Heart left ventricle (tissue), 16 donors: ENCODE results near the gene SEPTIN5. TPM values are rescaled to one million over a fixed set of nuclear protein-coding genes. Genes with fewer than 3 reads are reported as not detected.
A peak's percentile ranks its signal among the peaks of the same experiment; 100 is the strongest.

Experiments
- ATAC-seq, 4 donors: fragments of 200-7000 bp; cut with Tn5 transposase; one replicate each; pipeline ENCODE4 v1.9.1; 2020 to 2022; ENCODE audit warnings: moderate library complexity in 4 of 4, mild to moderate bottlenecking in 3 of 4, moderate number of reproducible peaks in 1 of 4
- DNase-seq, 5 donors: peaks; one replicate each; pipeline ENCODE4 v3.0.0-alpha.2; 2020
- H3K27ac ChIP-seq, 12 donors: fragments of 200-600 bp; sonication (generic) in 4 of 12; one replicate each; pipeline versions ENCODE4 v1.5.0 to v1.8.0; 2016 to 2022; ENCODE audit warnings: mild to moderate bottlenecking in 2 of 12
- H3K27me3 ChIP-seq, 9 donors: fragments of 200-600 bp; sonication (generic) in 2 of 9; one replicate each; pipeline versions ENCODE4 v1.5.1 to v1.8.0; 2016 to 2022; ENCODE audit warnings: mild to moderate bottlenecking in 3 of 9
- H3K36me3 ChIP-seq, 9 donors: fragments of 200-600 bp; sonication (generic) in 2 of 9; one replicate each; pipeline versions ENCODE4 v1.5.0 to v1.8.0; 2018 to 2022; ENCODE audit warnings: mild to moderate bottlenecking in 2 of 9
- H3K4me1 ChIP-seq, 12 donors: fragments of 200-600 bp; sonication (generic) in 4 of 12; one replicate each; pipeline versions ENCODE4 v1.5.0 to v1.8.0; 2016 to 2022; ENCODE audit warnings: mild to moderate bottlenecking in 3 of 12
- H3K4me3 ChIP-seq, 12 donors: fragments of 200-600 bp; sonication (generic) in 4 of 12; one replicate each; pipeline versions ENCODE4 v1.5.0 to v1.8.0; 2017 to 2022; ENCODE audit warnings: mild to moderate bottlenecking in 9 of 12, moderate library complexity in 4 of 12
- H3K9me3 ChIP-seq, 12 donors: fragments of 200-600 bp; sonication (generic) in 4 of 12; one replicate each; pipeline versions ENCODE4 v1.5.0 to v1.8.0; 2016 to 2022; ENCODE audit warnings: mild to moderate bottlenecking in 1 of 12
- POLR2A ChIP-seq, 2 donors: fragments of 450-650 bp; IDR thresholded peaks; one replicate each; pipeline ENCODE4 v1.6.1; 2017; ENCODE audit warnings: antibody characterized with exemption in 2 of 2, mild to moderate bottlenecking in 2 of 2, moderate library complexity in 2 of 2
- WGBS, 4 donors: extraction: QIAGEN DNeasy Blood & Tissue Kit in 2 of 4; methylation state at CpG; one replicate each; pipeline versions ENCODE4 v1.1.5 to v1.1.7; 2013 to 2018; 5-methylcytosine and 5-hydroxymethylcytosine counted together
- intact Hi-C, 10 donors: fragments of 100-400 bp; cut with DNase I; formaldehyde crosslinking; loops; one replicate each; pipeline versions ENCODE4 v1.11.1 to v1.14.2; 2022
- long read RNA-seq, 3 donors: library from polyadenylated mRNA; unstranded; transcript quantifications; one replicate each; pipeline ENCODE4 v2.0.0, GENCODE V29; 2020 to 2021
- polyA plus RNA-seq, 2 donors: library from polyadenylated mRNA; stranded (reverse); fragments of 200-250 nt; gene quantifications; one replicate each; pipeline ENCODE4 v1.2.3, GENCODE V29; 2013
- total RNA-seq, 9 donors: library from RNA; depleted of rRNA in 2 of 9; stranded (reverse); fragments of >200 nt in 2 of 9; fragmentation: NEBNext Ultra II Directional in 3 of 9; extraction: Animal tissue kit (Norgen Biotek cat#: 25700) in 3 of 9; gene quantifications; one replicate each; pipeline versions ENCODE4 v1.1.0 to v1.2.4, GENCODE V29; 2016 to 2023
- TF ChIP-seq, protein P1 (sequence below), 12 donors: fragments of 200-600 bp; sonication (generic) in 4 of 12; IDR thresholded peaks; one replicate each; pipeline versions ENCODE4 v1.5.0 to v1.8.0; 2018 to 2022; ENCODE audit warnings: antibody characterized with exemption in 12 of 12, mild to moderate bottlenecking in 5 of 12
- donor health status: ischemic (EF 13 %, LVEDD 7.1; RV severe dilation, severe dysfunction).
- donor health status: healthy with polysubstance abuse.
- donor health status: DM: no; HTN: yes; CAD: no.
- donor health status: DM: no; HTN: no; CAD: no.
- donor health status: ischemic (EF 25% LVEDD 6.9; RV normal size, moderate dysfunction).
- donor health status: ischemic (EF 25% LVEDD 5.7; RV mildly dilated, moderate dysfunction).
- donor health status: healthy.
- donor health status: DM: yes; HTN: yes; CAD: no.
- donor health status: ischemic (EF 35%, LVEDD 5.7; RV mildly dilated, moderate dysfunction).
- donor health status: nonischemic (EF 11% LVEDD 7.7; RV severe dilation, severe dysfunction).
- donor health status: DM: yes; HTN: yes; CAD: no.
- donor health status: PGD.
- donor health status: ischemic (EF 29% LVEDD 5.4; RV normal size, mild dysfunction).
- donor health status: nonischemic (EF 23%, LVEDD 6.1; RV moderate dilation, normal function).

The SEPTIN5 gene
- 100 to 1,000 TPM in 7 of 9 donors, 10 to 100 TPM in 2; 88.3 to 272 (median 156) TPM for total RNA-seq
- 100 to 1,000 TPM in 1 of 2 donors, 10 to 100 TPM in 1; 75.7 to 127 TPM for polyA plus RNA-seq
- long read RNA-seq, donor 1, transcript SEPT5-201 (11 exons, 1,588 nt), result major isoform, 235 of 369 reads
- long read RNA-seq, donor 1, transcript SEPT5-208 (11 exons, 2,241 nt), result minor isoform, 9 of 369 reads
- long read RNA-seq, donor 1, partial matches to known transcripts, result 89 of 369 reads
- long read RNA-seq, donor 1, other reads (novel, unspliced or antisense), result 36 of 369 reads
- long read RNA-seq, donor 2, transcript SEPT5-201 (11 exons, 1,588 nt), result major isoform, 697 of 797 reads
- long read RNA-seq, donor 2, transcript SEPT5-208 (11 exons, 2,241 nt), result minor isoform, 35 of 797 reads
- long read RNA-seq, donor 2, partial matches to known transcripts, result 15 of 797 reads
- long read RNA-seq, donor 2, other reads (novel, unspliced or antisense), result 50 of 797 reads
- long read RNA-seq, donor 3, transcript SEPT5-201 (11 exons, 1,588 nt), result major isoform, 147 of 189 reads
- long read RNA-seq, donor 3, partial matches to known transcripts, result 23 of 189 reads
- long read RNA-seq, donor 3, other reads (novel, unspliced or antisense), result 15 of 189 reads

DNA sequence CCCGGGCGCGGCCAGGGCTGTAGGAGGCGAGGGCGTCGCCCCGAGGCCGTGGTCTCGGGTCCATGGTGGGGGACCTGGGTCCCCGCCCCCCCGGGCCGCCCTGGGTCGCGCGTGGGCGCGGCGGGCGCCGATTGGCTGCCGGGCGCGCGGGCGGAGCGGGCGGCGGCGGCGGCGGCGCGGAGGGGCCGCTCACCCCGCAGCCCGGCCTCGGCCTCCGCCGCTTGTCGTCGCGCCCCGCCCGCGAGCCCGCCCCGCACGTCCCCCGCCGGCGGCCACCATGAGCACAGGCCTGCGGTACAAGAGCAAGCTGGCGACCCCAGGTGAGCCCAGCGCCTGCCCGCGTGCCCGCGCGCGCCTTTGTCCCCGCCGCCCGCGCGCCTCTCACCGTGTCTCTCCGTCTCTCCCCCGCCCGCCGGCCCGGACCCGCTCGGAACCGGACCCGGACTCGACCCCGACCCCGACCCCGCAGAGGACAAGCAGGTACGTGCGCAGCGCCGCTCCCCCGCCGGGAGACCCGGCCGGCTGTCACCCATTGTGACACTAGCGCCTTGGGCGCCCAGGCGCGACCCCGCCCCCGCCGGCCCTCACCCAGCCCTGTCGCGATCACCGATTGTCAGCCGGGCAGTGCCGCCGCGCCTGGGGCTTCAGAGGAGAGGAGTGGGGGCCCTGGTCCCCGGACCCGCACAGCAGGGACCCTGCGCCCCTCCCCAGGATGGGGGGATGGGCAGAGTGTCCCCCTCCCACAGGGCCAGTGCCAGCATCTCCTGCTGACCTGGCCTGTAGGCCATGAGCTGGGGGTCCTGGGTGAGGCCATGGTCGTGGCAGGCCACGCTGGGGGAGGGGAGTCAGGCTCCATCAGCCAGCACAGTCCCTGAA is at the start of gene SEPTIN5:
TSS of gene SEPTIN5 (plus strand) at position 192 of the 876 bp plus-strand sequence. CDS start at position 278, 86 bp downstream.
- no peaks in the 10 kb centered on the region for H3K36me3 ChIP-seq
- no peaks in the 10 kb centered on the region for H3K9me3 ChIP-seq
- peaks cover 0 to 59% (median 22%) of the 10 kb centered on the region in 12 donors for H3K4me1 ChIP-seq
- H3K27ac ChIP-seq, result peak within 1 kb of the TSS in 4 of 12 donors; percentile 13 to 69 (median 39)
- intact Hi-C loops, result loop anchor here in 6 of 10 donors (1.0 to 10.0 kb wide), 7 partner anchors 32 to 420 kb away; partner anchors contain the start of genes CDC45 (in 1 of the 6), CLTCL1 (in 1 of the 6) and UFD1 (in 1 of the 6)
- peaks cover 0 to 37% (median under 1%) of the 10 kb centered on the region in 9 donors for H3K27me3 ChIP-seq
- peak in 4 of 5 donors; percentile 29 to 65 (median 43) for DNase-seq
- 1 to 13% (median 2%) methylated on average over 5 to 106 of the region's 106 CpGs for WGBS, 4 donors
- no peak for TF ChIP-seq POLR2A (IDR thresholded peaks at IDR 0.05)
- TF ChIP-seq, protein P1, sequence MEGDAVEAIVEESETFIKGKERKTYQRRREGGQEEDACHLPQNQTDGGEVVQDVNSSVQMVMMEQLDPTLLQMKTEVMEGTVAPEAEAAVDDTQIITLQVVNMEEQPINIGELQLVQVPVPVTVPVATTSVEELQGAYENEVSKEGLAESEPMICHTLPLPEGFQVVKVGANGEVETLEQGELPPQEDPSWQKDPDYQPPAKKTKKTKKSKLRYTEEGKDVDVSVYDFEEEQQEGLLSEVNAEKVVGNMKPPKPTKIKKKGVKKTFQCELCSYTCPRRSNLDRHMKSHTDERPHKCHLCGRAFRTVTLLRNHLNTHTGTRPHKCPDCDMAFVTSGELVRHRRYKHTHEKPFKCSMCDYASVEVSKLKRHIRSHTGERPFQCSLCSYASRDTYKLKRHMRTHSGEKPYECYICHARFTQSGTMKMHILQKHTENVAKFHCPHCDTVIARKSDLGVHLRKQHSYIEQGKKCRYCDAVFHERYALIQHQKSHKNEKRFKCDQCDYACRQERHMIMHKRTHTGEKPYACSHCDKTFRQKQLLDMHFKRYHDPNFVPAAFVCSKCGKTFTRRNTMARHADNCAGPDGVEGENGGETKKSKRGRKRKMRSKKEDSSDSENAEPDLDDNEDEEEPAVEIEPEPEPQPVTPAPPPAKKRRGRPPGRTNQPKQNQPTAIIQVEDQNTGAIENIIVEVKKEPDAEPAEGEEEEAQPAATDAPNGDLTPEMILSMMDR (IDR thresholded peaks at IDR 0.05), result no peak
- peak within 1 kb of the TSS; percentile 33 to 83 (median 64) for H3K4me3 ChIP-seq
- ATAC-seq, result no peak

DNA sequence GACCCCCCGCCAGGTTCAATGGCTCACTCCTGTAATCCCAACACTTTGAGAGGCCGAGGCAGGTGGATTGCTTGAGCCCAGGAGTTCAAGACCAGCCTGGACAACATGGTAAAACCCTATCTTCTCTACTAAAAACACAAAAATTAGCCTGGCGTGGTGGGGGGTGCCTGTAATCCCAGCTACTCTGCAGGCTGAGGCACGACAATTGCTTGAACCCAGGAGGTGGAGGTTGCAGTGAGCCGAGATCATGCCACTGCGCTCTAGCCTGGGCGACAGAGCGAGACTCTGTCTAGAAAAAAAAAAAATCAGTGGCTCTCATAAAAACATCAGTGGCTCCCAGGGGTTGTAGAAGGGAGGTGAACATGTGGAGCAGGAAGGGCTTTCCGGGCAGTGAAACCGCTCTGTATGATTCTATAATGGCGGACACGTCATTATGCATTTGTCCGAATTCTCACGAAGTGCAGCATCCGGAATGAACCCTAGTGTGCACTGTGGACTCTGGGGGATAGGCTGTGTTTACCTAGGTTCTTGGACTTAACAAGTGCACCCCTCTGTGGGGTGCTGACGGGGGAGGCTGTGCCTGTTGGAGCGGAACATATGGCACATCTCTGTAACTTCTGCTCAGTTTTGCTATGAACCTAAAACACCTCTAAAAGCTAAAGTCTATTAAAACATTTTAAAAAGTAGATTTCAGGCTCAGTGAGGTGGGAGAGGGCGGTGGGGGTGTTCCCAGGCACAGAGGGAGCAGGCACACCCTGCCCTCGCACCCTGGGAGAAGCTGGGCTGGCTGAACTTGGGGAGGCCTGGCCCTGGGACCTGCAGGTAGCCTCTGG is 49.1 kb upstream of the SEPTIN5 start:
- DNase-seq (no peak), ATAC-seq (no peak)
- Histone ChIP-seq H3K36me3 (no peaks in the 10 kb centered on the region), H3K27ac (no peak overlapping the region), H3K4me3 (no peak overlapping the region), H3K4me1 (peaks cover 0 to 38% (median 8%) of the 10 kb centered on the region in 12 donors), H3K9me3 (no peaks in the 10 kb centered on the region), H3K27me3 (no peaks in the 10 kb centered on the region)
- TF ChIP-seq, protein P1 (IDR thresholded peaks at IDR 0.05), result no peak
- no peak for TF ChIP-seq POLR2A (IDR thresholded peaks at IDR 0.05)
- WGBS, 4 donors, result 90 to 94% (median 93%) methylated on average over 19 of the region's 19 CpGs
- intact Hi-C loops, result no loop called here

DNA sequence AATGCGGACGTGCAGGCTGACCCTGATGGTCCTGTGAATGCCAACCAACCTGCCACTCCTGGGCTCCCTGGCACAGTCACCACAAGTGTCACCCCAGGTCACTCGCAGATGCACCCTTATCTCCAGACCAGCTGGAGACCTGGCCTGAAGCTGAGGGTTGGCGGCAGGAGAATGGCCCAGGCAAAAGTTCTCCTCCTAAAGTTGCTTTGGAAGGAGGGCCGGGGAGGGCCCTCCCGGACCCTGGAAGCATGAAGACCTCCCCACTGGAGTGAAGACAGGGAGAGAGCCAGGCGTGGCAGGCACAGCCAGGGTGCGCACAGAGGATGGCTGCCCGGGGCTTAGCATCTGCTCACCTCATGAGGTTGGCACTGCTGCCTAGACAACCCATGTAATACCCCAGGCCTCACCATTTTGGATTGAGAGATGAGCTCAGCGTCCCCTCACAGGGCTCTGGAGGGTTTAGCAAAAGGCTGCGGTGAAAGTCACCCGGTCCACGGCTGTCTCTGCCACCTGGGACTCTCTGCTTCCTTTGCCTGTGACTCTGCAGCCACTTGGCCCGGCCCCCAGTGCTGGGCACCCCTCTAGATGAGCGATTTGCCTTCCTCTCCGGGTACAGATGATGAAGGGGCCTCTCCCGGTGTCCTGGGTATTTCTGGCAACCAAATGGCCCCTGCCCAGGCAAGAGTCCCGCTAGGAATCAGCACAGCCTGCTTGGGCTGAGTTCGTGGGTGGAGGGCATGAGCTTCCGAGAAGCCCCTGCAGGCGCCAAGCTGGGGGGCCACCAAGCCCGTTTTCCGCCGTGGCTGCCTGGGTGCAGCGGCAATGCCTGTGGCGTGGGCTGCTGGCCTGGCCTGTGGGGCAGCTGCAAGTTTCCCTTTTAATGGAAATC is 48.3 kb upstream of the SEPTIN5 start:
- Histone ChIP-seq H3K9me3 (no peaks in the 10 kb centered on the region), H3K36me3 (no peaks in the 10 kb centered on the region), H3K27me3 (no peaks in the 10 kb centered on the region), H3K4me1 (peaks cover 0 to 38% (median 8%) of the 10 kb centered on the region in 12 donors), H3K4me3 (no peak overlapping the region), H3K27ac (peak overlapping the region in 2 of 12 donors; percentile 42 to 52)
- intact Hi-C loops, result no loop called here
- TF ChIP-seq, protein P1 (IDR thresholded peaks at IDR 0.05), result no peak
- TF ChIP-seq POLR2A (IDR thresholded peaks at IDR 0.05), result no peak
- WGBS, 4 donors, result 61 to 81% (median 72%) methylated on average over 23 to 26 of the region's 26 CpGs
- ATAC-seq (no peak), DNase-seq (no peak)
